SK-N-MC (cell line): Measurements from ENCODE around the gene SVOP.

Source experiments
- EZH2 ChIP-seq: fragments of 200-600 bp; sonication (generic); IDR thresholded peaks from one replicate; pipeline ENCODE4 v1.6.1; 2017; ENCODE audit warnings: antibody characterized with exemption
- POLR2AphosphoS5 ChIP-seq: IDR thresholded peaks from 2 replicates; pipeline ENCODE4 v1.6.1; 2012; ENCODE audit warnings: mild to moderate bottlenecking, low read depth, low read length, borderline replicate concordance

- TF ChIP-seq POLR2AphosphoS5 (no peak), EZH2 (no peak)
Observed at GRCh38 chr12:108964371-108965352, 56.2 kb downstream of the SVOP start.
